Mucosa of descending colon (tissue), 3 donors: ENCODE data around the gene ITGAE. TPM values are rescaled to one million over a fixed set of nuclear protein-coding genes. Genes with fewer than 3 reads are reported as not detected.

Source experiments
- ATAC-seq: fragments of 200-7000 bp; cut with Tn5 transposase; one replicate; pipeline ENCODE4 v1.9.1; 2020; ENCODE audit warnings: mild to moderate bottlenecking, moderate library complexity
- DNase-seq, 3 donors: peaks; one replicate each; pipeline ENCODE4 v3.0.0-alpha.2; 2020
- H3K36me3 ChIP-seq: fragments of 200-600 bp; one replicate; pipeline ENCODE4 v1.8.0; 2021; ENCODE audit warnings: low read depth, mild to moderate bottlenecking
- H3K4me1 ChIP-seq: fragments of 200-600 bp; one replicate; pipeline ENCODE4 v1.8.0; 2021; ENCODE audit warnings: low read depth, mild to moderate bottlenecking
- H3K4me3 ChIP-seq: fragments of 200-600 bp; one replicate; pipeline ENCODE4 v1.8.0; 2021; ENCODE audit warnings: mild to moderate bottlenecking
- H3K9me3 ChIP-seq: fragments of 200-600 bp; one replicate; pipeline ENCODE4 v1.8.0; 2021; ENCODE audit warnings: mild to moderate bottlenecking
- intact Hi-C, 2 donors: fragments of 100-400 bp; cut with DNase I in 1 of 2; cut with micrococcal nuclease in 1 of 2; formaldehyde crosslinking; loops; one replicate each; pipeline versions ENCODE4 v1.11.0 to v1.11.1; 2022; cut with DNase I, micrococcal nuclease
- total RNA-seq, 3 donors: library from RNA; stranded (reverse); fragmentation: NEBNext Ultra II Directional in 2 of 3; extraction: Animal tissue kit (Norgen Biotek cat#: 25700) in 2 of 3; gene quantifications; one replicate each; pipeline versions ENCODE4 v1.2.1 to v1.2.4, GENCODE V29; 2021 to 2023
- TF ChIP-seq, protein P1 (sequence below): fragments of 200-600 bp; IDR thresholded peaks from one replicate; pipeline ENCODE4 v1.8.0; 2022; ENCODE audit warnings: antibody characterized with exemption, mild to moderate bottlenecking
- donor health status: DM: no; HTN: no; CAD: no; lungs with moderate emphysema.
- donor health status: DM: no; HTN: no; CAD: no.
- donor health status: DM: no; HTN: yes; CAD: no.

Gene ITGAE
- total RNA-seq, 3 donors from 2014 or later = 17.2 to 24.1 (median 17.6) TPM

DNA sequence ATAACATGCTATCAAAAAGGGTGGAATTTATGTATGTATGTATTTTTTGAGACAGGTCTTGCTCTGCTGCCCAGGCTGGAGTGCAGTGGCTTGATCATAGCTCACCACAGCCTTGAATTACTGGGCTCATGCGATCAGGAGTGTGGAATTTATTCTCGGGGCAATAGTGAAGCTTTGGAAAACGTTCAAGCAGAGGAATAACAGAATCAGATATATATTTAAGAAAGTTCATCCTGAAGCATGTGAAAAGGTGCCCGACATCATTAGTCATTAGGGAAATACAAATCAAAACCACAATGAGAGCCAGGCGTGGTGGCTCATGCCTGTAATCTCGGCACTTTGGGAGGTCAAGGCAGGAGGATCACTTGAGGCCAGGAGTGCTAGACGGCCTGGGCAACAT, 7.7 kb upstream of the ITGAE start:
- H3K9me3 ChIP-seq = no peaks in the 10 kb centered on the region
- TF ChIP-seq, protein P1, sequence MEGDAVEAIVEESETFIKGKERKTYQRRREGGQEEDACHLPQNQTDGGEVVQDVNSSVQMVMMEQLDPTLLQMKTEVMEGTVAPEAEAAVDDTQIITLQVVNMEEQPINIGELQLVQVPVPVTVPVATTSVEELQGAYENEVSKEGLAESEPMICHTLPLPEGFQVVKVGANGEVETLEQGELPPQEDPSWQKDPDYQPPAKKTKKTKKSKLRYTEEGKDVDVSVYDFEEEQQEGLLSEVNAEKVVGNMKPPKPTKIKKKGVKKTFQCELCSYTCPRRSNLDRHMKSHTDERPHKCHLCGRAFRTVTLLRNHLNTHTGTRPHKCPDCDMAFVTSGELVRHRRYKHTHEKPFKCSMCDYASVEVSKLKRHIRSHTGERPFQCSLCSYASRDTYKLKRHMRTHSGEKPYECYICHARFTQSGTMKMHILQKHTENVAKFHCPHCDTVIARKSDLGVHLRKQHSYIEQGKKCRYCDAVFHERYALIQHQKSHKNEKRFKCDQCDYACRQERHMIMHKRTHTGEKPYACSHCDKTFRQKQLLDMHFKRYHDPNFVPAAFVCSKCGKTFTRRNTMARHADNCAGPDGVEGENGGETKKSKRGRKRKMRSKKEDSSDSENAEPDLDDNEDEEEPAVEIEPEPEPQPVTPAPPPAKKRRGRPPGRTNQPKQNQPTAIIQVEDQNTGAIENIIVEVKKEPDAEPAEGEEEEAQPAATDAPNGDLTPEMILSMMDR = no peak
- DNase-seq = no peak
- no peak for ATAC-seq
- intact Hi-C loops = no loop called here
- H3K4me1 ChIP-seq = no peaks in the 10 kb centered on the region
- H3K4me3 ChIP-seq = no peak overlapping the region
- no peaks in the 10 kb centered on the region for H3K36me3 ChIP-seq

DNA sequence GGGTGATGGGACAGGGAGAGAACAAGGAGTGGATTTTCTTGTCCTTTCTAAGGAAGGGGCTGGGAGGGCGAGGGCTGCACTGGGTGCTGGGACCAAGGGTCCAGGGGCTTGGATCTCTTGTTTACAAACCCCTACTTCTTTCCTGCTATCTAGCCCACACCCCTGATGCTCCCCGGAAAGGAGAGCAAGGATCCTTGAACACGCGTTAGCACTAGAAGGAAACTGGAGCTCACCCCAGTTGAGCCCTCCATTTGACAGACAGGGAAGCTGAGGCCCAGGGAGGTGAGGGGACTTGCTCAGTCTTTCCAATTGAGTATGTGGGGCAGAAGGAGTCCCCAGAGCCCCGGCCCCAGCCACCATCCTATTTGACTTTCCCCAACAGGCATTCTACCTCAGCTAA, 4.6 kb upstream of the ITGAE start:
- H3K4me3 ChIP-seq = no peak overlapping the region
- no peaks in the 10 kb centered on the region for H3K4me1 ChIP-seq
- H3K9me3 ChIP-seq = no peaks in the 10 kb centered on the region
- no peak for DNase-seq
- intact Hi-C loops = no loop called here
- no peak for ATAC-seq
- H3K36me3 ChIP-seq = no peaks in the 10 kb centered on the region
- TF ChIP-seq, protein P1 = no peak

DNA sequence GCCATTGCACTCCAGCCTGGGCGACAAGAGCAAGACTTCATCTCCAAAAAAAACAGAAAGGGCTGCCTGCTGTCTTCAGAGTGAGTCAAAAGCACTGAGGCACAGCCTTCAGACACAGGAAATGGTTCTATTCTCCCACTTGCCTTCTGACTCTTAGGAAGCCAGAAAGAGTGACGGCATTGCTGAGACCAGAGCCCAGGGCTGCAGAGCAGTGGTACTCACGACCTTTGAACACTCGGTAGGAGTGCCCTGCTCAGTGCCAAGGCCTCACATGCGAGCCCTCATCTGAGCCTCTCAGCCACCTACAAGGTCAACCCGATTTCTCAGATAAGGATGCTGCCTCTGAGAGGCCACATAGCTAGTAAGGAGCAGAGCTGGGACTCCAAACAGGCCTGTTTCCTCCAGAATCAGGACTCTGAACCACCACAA, 3.5 kb upstream of the ITGAE start:
- no peaks in the 10 kb centered on the region for H3K4me1 ChIP-seq
- H3K4me3 ChIP-seq = no peak overlapping the region
- no peaks in the 10 kb centered on the region for H3K36me3 ChIP-seq
- TF ChIP-seq, protein P1 = no peak
- H3K9me3 ChIP-seq = no peaks in the 10 kb centered on the region
- intact Hi-C loops = no loop called here
- ATAC-seq = peak; percentile 39
- no peak for DNase-seq

DNA sequence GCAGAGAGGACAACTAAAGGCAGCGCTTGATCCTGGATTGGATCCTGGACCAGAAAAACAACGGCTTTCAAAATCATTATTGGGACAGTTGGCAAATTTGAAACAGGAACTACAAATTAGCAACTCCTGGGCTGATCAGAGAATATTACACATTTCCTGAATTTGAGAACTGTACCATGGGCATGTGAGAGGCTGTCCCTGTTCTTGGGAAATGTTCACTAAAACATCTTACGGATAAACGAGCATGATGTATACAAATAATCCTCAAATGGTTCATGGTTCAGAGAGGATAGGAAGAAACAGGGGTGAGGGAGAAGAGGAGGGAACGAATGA, 2.3 kb upstream of the ITGAE start:
- TF ChIP-seq, protein P1 = no peak
- Histone ChIP-seq H3K9me3 (no peaks in the 10 kb centered on the region), H3K4me3 (no peak overlapping the region), H3K36me3 (no peaks in the 10 kb centered on the region), H3K4me1 (no peaks in the 10 kb centered on the region)
- DNase-seq (no peak), ATAC-seq (no peak)
- intact Hi-C loops = no loop called here

DNA sequence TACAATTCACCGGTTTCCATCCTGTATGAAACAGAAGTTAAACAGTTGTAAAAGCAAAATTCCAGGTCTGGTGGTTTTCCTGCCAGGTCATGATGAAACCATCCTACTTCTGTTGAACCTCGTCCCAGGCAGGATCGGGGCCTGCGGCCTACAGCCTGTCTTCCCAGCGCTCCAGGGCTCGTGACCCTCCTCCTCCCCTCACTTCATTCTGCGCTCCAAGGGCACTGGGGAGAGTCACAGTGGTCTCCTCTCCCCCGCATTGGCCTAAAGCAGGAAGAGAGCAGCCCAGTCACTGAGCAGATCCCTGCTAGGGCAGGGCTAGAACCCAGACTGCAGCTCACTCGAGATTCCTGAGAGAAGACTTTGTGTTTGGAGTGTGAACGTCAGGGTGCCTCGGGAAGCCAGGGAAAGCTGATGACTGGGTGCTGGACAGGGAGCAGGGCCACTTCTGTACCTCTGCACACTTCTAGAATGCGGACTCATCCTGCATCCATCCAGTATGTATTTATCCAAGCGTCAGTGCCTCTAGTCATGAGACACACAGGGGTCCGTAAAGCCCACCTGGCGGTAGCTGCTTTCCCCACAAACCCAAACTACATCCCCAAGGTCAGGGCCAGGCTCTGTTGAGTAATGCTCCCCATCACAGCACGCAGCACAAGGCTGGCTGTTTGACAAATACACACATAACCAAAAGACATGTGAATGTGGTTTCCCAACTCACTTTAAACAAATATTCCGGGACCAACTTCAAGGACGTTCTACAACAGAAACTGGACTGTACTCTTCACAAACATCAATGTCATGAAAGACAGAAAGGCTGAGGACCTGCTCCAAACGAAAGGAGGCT, 1.7 kb upstream of the ITGAE start:
- TF ChIP-seq, protein P1 = no peak
- no peaks in the 10 kb centered on the region for H3K36me3 ChIP-seq
- DNase-seq (no peak), ATAC-seq (peak; percentile 14)
- H3K4me1 ChIP-seq = no peaks in the 10 kb centered on the region
- intact Hi-C loops = no loop called here
- no peak overlapping the region for H3K4me3 ChIP-seq
- H3K9me3 ChIP-seq = no peaks in the 10 kb centered on the region
